VCaP (cell line): ENCODE data around the gene GRIFIN.

Experiments
- H3K27ac ChIP-seq: fragments of 450-650 bp; 2 replicates; pipeline ENCODE4 v1.5.1; 2017
- CTCF ChIP-seq: fragments of 450-650 bp; conservative IDR thresholded peaks from 2 replicates; pipeline ENCODE4 v1.5.1; 2017; ENCODE audit warnings: mild to moderate bottlenecking, moderate library complexity

Gene GRIFIN

GRCh38 chr7:2507208-2507916, 31.2 kb upstream of the GRIFIN start:
- peak overlapping the region; percentile 99; the same call in 1 of the 2 replicates for H3K27ac ChIP-seq
- no peak for TF ChIP-seq CTCF

GRCh38 chr7:2505401-2505800, 29.2 kb upstream of the GRIFIN start:
- no peak overlapping the region for H3K27ac ChIP-seq
- TF ChIP-seq CTCF: no peak

- H3K27ac ChIP-seq: no peak overlapping the region
- no peak for TF ChIP-seq CTCF
Measured at GRCh38 chr7:2504889-2505375, 28.7 kb upstream of the GRIFIN start.

- no peak for TF ChIP-seq CTCF
Measured at GRCh38 chr7:2504128-2504888, 28.1 kb upstream of the GRIFIN start.

GRCh38 chr7:2503056-2503941, 27.1 kb upstream of the GRIFIN start:
- H3K27ac ChIP-seq: no peak overlapping the region
- no peak for TF ChIP-seq CTCF

More at GRCh38 chr7:2504128-2504888, 28.1 kb upstream of the GRIFIN start:
- H3K27ac ChIP-seq: no peak overlapping the region

- TF ChIP-seq CTCF: no peak
- no peak overlapping the region for H3K27ac ChIP-seq
Measured at GRCh38 chr7:2502647-2502966, 26.4 kb upstream of the GRIFIN start.
